Endothelial cell of umbilical vein (primary cell): ENCODE results near the gene NTNG1. TPM values are rescaled to one million over a fixed set of nuclear protein-coding genes. Genes with fewer than 3 reads are reported as not detected.

ENCODE experiments used
- BruUV-seq: library from RNA; stranded (reverse); fragments of 400-500 nt; replicated peaks from 2 replicates; lab custom pipeline; 2021; lab: Mats Ljungman, UMichigan
- CTCF ChIA-PET: fragments of 300-600, 350-600 bp; sonication (Branson Sonifier 250); formaldehyde crosslinking; loops from one replicate; lab custom pipeline; 2021; ENCODE audit warnings: antibody characterized with exemption, inconsistent platforms; lab: Charles Lee
- POLR2A ChIA-PET: fragments of 300-600, 350-600 bp; sonication (Branson Sonifier 250); formaldehyde crosslinking; loops from one replicate; lab custom pipeline; 2021; ENCODE audit warnings: antibody characterized with exemption, inconsistent platforms; lab: Charles Lee
- DNase-seq: peaks from one replicate; pipeline ENCODE4 v3.0.0-alpha.2; 2011; ENCODE audit warnings: low read depth, low spot score
- FAIRE-seq: peaks from 2 replicates; lab custom pipeline; 2011; peaks lifted over from hg19 to GRCh38; lab: Jason Lieb, UNC
- H2AFZ ChIP-seq: 2 replicates; pipeline ENCODE4 v1.6.0; 2012; ENCODE audit warnings: low read depth, low read length, control low read depth, inconsistent platforms
- H3K27ac ChIP-seq: 2 replicates; pipeline ENCODE4 v1.5.1; 2011; ENCODE audit warnings: low read depth, mild to moderate bottlenecking, control low read depth, low read length, moderate library complexity; ENCODE audit not compliant: insufficient read depth
- H3K27me3 ChIP-seq, 2 experiments: 2 replicates each; pipeline versions ENCODE4 v1.6.0 to v1.6.1; 2011; ENCODE audit warnings: low read length in 2 of 2, mixed read lengths in 1 of 2; ENCODE audit not compliant: control insufficient read depth in 2 of 2, insufficient read depth in 2 of 2
- H3K36me3 ChIP-seq, 2 experiments: 2 replicates in 1 of 2; 3 replicates in 1 of 2; pipeline ENCODE4 v1.5.1; 2011; ENCODE audit warnings: low read length in 2 of 2, mild to moderate bottlenecking in 1 of 2, moderate library complexity in 1 of 2; ENCODE audit not compliant: control insufficient read depth in 2 of 2, insufficient read depth in 2 of 2; ENCODE audit errors: extremely low read depth in 1 of 2
- H3K4me1 ChIP-seq: 3 replicates; pipeline ENCODE4 v1.5.1; 2011; ENCODE audit warnings: mild to moderate bottlenecking, low read length; ENCODE audit not compliant: control insufficient read depth, insufficient read depth; ENCODE audit errors: extremely low read depth
- H3K4me2 ChIP-seq: 2 replicates; pipeline ENCODE4 v1.6.1; 2011; ENCODE audit warnings: low read length, control low read depth, mixed read lengths; ENCODE audit not compliant: insufficient read depth
- H3K4me3 ChIP-seq, 3 experiments: fragments of 200-600 bp in 1 of 3; sonication (generic), shearing (Covaris generic) in 1 of 3; replicated peaks in 1 of 3; 2 replicates each; pipeline ENCODE4 v1.5.1; 2011 to 2016; ENCODE audit warnings: control low read depth in 3 of 3, low read length in 3 of 3, mild to moderate bottlenecking in 2 of 3, inconsistent platforms in 1 of 3, low read depth in 1 of 3, moderate library complexity in 1 of 3; ENCODE audit not compliant: insufficient read depth in 1 of 3
- H3K79me2 ChIP-seq: 2 replicates; pipeline ENCODE4 v1.6.0; 2012; ENCODE audit warnings: low read length, inconsistent platforms; ENCODE audit not compliant: control insufficient read depth, insufficient read depth
- H3K9ac ChIP-seq: replicated peaks from 2 replicates; pipeline ENCODE3; 2011; ENCODE audit warnings: low read length, control low read depth; ENCODE audit not compliant: insufficient read depth; ENCODE audit errors: extremely low read depth
- H3K9me1 ChIP-seq: replicated peaks from 3 replicates; pipeline ENCODE4 v1.6.0; 2011; ENCODE audit warnings: mild to moderate bottlenecking, low read length; ENCODE audit not compliant: control insufficient read depth, insufficient read depth; ENCODE audit errors: extremely low read depth
- H3K9me3 ChIP-seq: replicated peaks from 2 replicates; pipeline ENCODE4 v1.5.1; 2012; ENCODE audit warnings: low read length, inconsistent platforms; ENCODE audit not compliant: control insufficient read depth, insufficient read depth
- H4K20me1 ChIP-seq: replicated peaks from 2 replicates; pipeline ENCODE3; 2011; ENCODE audit warnings: mild to moderate bottlenecking, low read length; ENCODE audit not compliant: control insufficient read depth, insufficient read depth; ENCODE audit errors: extremely low read depth
- EZH2 ChIP-seq: IDR thresholded peaks from 2 replicates; pipeline ENCODE4 v1.6.1; 2012; ENCODE audit warnings: borderline replicate concordance, low read depth, mild to moderate bottlenecking, moderate library complexity, low read length, inconsistent platforms; ENCODE audit not compliant: severe bottlenecking
- FOS ChIP-seq: IDR thresholded peaks from 2 replicates; pipeline ENCODE4 v1.6.1; 2011; ENCODE audit warnings: mild to moderate bottlenecking, low read length, moderate library complexity, borderline replicate concordance; ENCODE audit not compliant: insufficient read depth
- GATA2 ChIP-seq: IDR thresholded peaks from 2 replicates; pipeline ENCODE4 v1.7.0; 2011; ENCODE audit warnings: low read depth, mild to moderate bottlenecking, moderate library complexity, mixed read lengths, low read length; ENCODE audit not compliant: insufficient read length, insufficient read depth
- JUN ChIP-seq: IDR thresholded peaks from 2 replicates; pipeline ENCODE4 v1.6.1; 2011; ENCODE audit warnings: borderline replicate concordance, low read depth; ENCODE audit not compliant: insufficient read length, insufficient read depth
- MYC ChIP-seq: IDR thresholded peaks from one replicate; pipeline ENCODE4 v1.6.1; 2011; ENCODE audit warnings: mild to moderate bottlenecking, low read depth, low read length
- POLR2A ChIP-seq: IDR thresholded peaks from 2 replicates; pipeline ENCODE4 v1.6.1; 2012; ENCODE audit warnings: low read depth, mild to moderate bottlenecking, control low read depth, low read length
- POLR2AphosphoS5 ChIP-seq: IDR thresholded peaks from 2 replicates; pipeline ENCODE4 v1.6.1; 2012; ENCODE audit warnings: low read depth, mild to moderate bottlenecking, control low read depth, low read length, moderate library complexity; ENCODE audit not compliant: insufficient read depth
- dilution Hi-C: fragments of 300-500 bp; cut with MboI; formaldehyde crosslinking; loops from one replicate; pipeline ENCODE4 v1.15.0; 2019; ENCODE audit warnings: low sequenced_read_pairs; ENCODE audit not compliant: extremely low pct_ligation_motif_present
- intact Hi-C: fragments of 100-400 bp; cut with micrococcal nuclease; formaldehyde crosslinking; loops from one replicate; pipeline ENCODE4 v1.10.0; 2022
- polyA plus RNA-seq, 4 experiments: library from polyadenylated mRNA; depleted of rRNA in 3 of 4; stranded (reverse) in 3 of 4; unstranded in 1 of 4; fragments of >200 nt; gene quantifications; 2 replicates each; pipeline versions ENCODE4 v1.2.1 to v1.2.3, GENCODE V29; 2011 to 2012; ENCODE audit warnings: missing spikeins in 1 of 4
- total RNA-seq: library from RNA; stranded (reverse); gene quantifications from 2 replicates; pipeline ENCODE4 v1.2.3, GENCODE V29; 2021
- TF ChIP-seq, protein P1 (sequence below), 2 donors: IDR thresholded peaks; 1 replicate in 1 of 2; 2 replicates in 1 of 2; pipeline ENCODE4 v1.5.1; 2011; ENCODE audit warnings: low read length in 2 of 2, mild to moderate bottlenecking in 2 of 2, moderate library complexity in 2 of 2, control low read depth in 1 of 2, inconsistent platforms in 1 of 2, low read depth in 1 of 2; ENCODE audit not compliant: insufficient read depth in 1 of 2; ENCODE audit errors: extremely low read depth in 1 of 2

Gene NTNG1
- total and polyA plus RNA-seq, 2 donors (not counting 3 experiments of a cell fraction or from before 2014, with no cell fraction given): not detected

DNA sequence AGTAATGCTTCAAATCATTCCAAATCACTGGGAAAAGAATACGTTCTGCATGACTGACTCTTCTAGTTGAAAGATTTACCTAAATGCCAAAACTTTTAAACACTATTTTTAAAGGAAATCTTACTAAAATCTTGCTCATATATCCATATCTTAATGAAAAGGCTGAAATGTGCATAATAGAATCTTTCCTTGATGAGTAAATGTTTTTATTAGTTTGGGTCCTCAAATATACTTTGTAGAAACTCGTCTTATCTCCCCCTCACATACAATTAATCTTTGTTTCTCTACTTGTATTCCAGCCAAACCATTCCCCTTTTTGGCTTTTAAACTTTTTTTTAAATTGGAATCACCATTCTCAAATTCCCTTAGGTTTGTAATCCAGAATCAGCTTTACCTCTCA is 110.2 kb downstream of the NTNG1 start:
- no peak overlapping the region for H3K9ac ChIP-seq
- no peaks in the 10 kb centered on the region for H3K27me3 ChIP-seq
- H3K79me2 ChIP-seq: no peaks in the 10 kb centered on the region
- intact Hi-C loops (no loop called here), dilution Hi-C loops (no loop called here)
- H3K27ac ChIP-seq: no peak overlapping the region
- H3K9me1 ChIP-seq: no peaks in the 10 kb centered on the region
- TF ChIP-seq EZH2 (no peak), POLR2A (no peak), GATA2 (no peak), JUN (no peak), FOS (no peak), MYC (no peak), POLR2AphosphoS5 (no peak)
- TF ChIP-seq, protein P1, sequence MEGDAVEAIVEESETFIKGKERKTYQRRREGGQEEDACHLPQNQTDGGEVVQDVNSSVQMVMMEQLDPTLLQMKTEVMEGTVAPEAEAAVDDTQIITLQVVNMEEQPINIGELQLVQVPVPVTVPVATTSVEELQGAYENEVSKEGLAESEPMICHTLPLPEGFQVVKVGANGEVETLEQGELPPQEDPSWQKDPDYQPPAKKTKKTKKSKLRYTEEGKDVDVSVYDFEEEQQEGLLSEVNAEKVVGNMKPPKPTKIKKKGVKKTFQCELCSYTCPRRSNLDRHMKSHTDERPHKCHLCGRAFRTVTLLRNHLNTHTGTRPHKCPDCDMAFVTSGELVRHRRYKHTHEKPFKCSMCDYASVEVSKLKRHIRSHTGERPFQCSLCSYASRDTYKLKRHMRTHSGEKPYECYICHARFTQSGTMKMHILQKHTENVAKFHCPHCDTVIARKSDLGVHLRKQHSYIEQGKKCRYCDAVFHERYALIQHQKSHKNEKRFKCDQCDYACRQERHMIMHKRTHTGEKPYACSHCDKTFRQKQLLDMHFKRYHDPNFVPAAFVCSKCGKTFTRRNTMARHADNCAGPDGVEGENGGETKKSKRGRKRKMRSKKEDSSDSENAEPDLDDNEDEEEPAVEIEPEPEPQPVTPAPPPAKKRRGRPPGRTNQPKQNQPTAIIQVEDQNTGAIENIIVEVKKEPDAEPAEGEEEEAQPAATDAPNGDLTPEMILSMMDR (IDR thresholded peaks at IDR 0.05; ENCODE audit: extremely low read depth in 1 of 2, insufficient read depth in 1 of 2, low read depth in 1 of 2, low read length in 2 of 2): no peak
- no peaks in the 10 kb centered on the region for H3K36me3 ChIP-seq
- H4K20me1 ChIP-seq: no peaks in the 10 kb centered on the region
- H3K4me1 ChIP-seq: no peaks in the 10 kb centered on the region
- ChIA-PET CTCF (no interaction called here), POLR2A (no interaction called here)
- no peaks in the 10 kb centered on the region for H3K9me3 ChIP-seq
- H3K4me2 ChIP-seq: no peak overlapping the region
- FAIRE-seq: no peak
- H3K4me3 ChIP-seq: no peak overlapping the region
- no TSS peak for BruUV-seq
- no peak for DNase-seq
- H2AFZ ChIP-seq: no peak overlapping the region
